ENCODE results near the gene CISTR.

CISTR gene

GRCh38 chr12:53729644-53730043 lies 22.1 kb downstream of the CISTR start:
- Histone ChIP-seq H3K27ac (replicated peaks) (no peak overlapping the region), H3K27me3 (ENCODE audit: insufficient read depth, poor library complexity, severe bottlenecking) (no peaks in the 10 kb centered on the region), H3K4me3 (replicated peaks; ENCODE audit: insufficient read depth, low read length) (no peak overlapping the region)
- no peak for TF ChIP-seq GABPA (IDR thresholded peaks at IDR 0.05; ENCODE audit: low read depth)
- TF ChIP-seq CTCF (IDR thresholded peaks at IDR 0.05; ENCODE audit: insufficient read depth, low read length) = no peak
- no peak for TF ChIP-seq REST (IDR thresholded peaks at IDR 0.05; ENCODE audit: insufficient replicate concordance, low read depth)
- no peak for TF ChIP-seq POLR2AphosphoS5 (IDR thresholded peaks at IDR 0.05; ENCODE audit: low read depth)
- TF ChIP-seq SPI1 (IDR thresholded peaks at IDR 0.05; ENCODE audit: borderline replicate concordance, low read depth) = no peak
- peak in 1 of 2 experiments; percentile 16 for DNase-seq (ENCODE audit: low read depth in 1 of 2, low spot score in 1 of 2)

GRCh38 chr12:53728206-53728605 lies 23.6 kb downstream of the CISTR start:
- no peak for TF ChIP-seq SPI1 (IDR thresholded peaks at IDR 0.05; ENCODE audit: borderline replicate concordance, low read depth)
- TF ChIP-seq GABPA (IDR thresholded peaks at IDR 0.05; ENCODE audit: low read depth) = no peak
- TF ChIP-seq CTCF (IDR thresholded peaks at IDR 0.05; ENCODE audit: insufficient read depth, low read length) = no peak
- no peak for TF ChIP-seq REST (IDR thresholded peaks at IDR 0.05; ENCODE audit: insufficient replicate concordance, low read depth)
- TF ChIP-seq POLR2AphosphoS5 (IDR thresholded peaks at IDR 0.05; ENCODE audit: low read depth) = no peak
- Histone ChIP-seq H3K27ac (replicated peaks) (no peak overlapping the region; the same call in 1 of the 2 replicates), H3K27me3 (ENCODE audit: insufficient read depth, poor library complexity, severe bottlenecking) (no peaks in the 10 kb centered on the region), H3K4me3 (replicated peaks; ENCODE audit: insufficient read depth, low read length) (no peak overlapping the region; the same call in 1 of the 2 replicates)
- DNase-seq (ENCODE audit: low read depth in 1 of 2, low spot score in 1 of 2) = no peak

- Histone ChIP-seq H3K4me3 (replicated peaks; ENCODE audit: insufficient read depth, low read length) (peak within 1 kb of the TSS; percentile 88), H3K27ac (replicated peaks) (peak within 1 kb of the TSS; percentile 63), H3K27me3 (ENCODE audit: insufficient read depth, poor library complexity, severe bottlenecking) (no peaks in the 10 kb centered on the region)
- TF ChIP-seq REST (IDR thresholded peaks at IDR 0.05; ENCODE audit: insufficient replicate concordance, low read depth) = no peak
- TF ChIP-seq GABPA (IDR thresholded peaks at IDR 0.05; ENCODE audit: low read depth) = no peak; the same call in 1 of the 2 replicates
- no peak for TF ChIP-seq SPI1 (IDR thresholded peaks at IDR 0.05; ENCODE audit: borderline replicate concordance, low read depth)
- no peak for TF ChIP-seq CTCF (IDR thresholded peaks at IDR 0.05; ENCODE audit: insufficient read depth, low read length)
- peak; percentile 55; the same call in 1 of the 2 replicates for TF ChIP-seq POLR2AphosphoS5 (IDR thresholded peaks at IDR 0.05; ENCODE audit: low read depth)
- peak; percentile 94 to 99 for DNase-seq (ENCODE audit: low read depth in 1 of 2, low spot score in 1 of 2)
These were observed 24.3 kb downstream of the CISTR start, which contains the start of gene CALCOCO1 for GRCh38 chr12:53727310-53728041. TSS of gene CALCOCO1 (minus strand) at chr12:53727452. CDS start at chr12:53725242, 2,210 bp downstream.

All from HL-60 (cell line).